Neuronal stem cell (in vitro differentiated cells): Measurements from ENCODE around the gene RBFOX2.

Experiments
- DNase-seq: peaks from one replicate; pipeline ENCODE4 v3.0.0-alpha.2; 2013; ENCODE audit warnings: low spot score
- H2AFZ ChIP-seq: one replicate; pipeline ENCODE4 v1.6.1; 2013; ENCODE audit warnings: mild to moderate bottlenecking, low read length, inconsistent platforms
- H2AK5ac ChIP-seq: 2 replicates; pipeline ENCODE4 v1.6.1; 2013; ENCODE audit warnings: low read depth, mild to moderate bottlenecking, inconsistent platforms, low read length, moderate library complexity, mixed read lengths
- H2BK120ac ChIP-seq: 2 replicates; pipeline ENCODE4 v1.6.1; 2013; ENCODE audit warnings: low read depth, mild to moderate bottlenecking, inconsistent platforms, low read length, moderate library complexity, mixed read lengths
- H2BK12ac ChIP-seq: one replicate; pipeline ENCODE4 v1.6.1; 2013; ENCODE audit warnings: low read length, inconsistent platforms
- H2BK15ac ChIP-seq: 2 replicates; pipeline ENCODE4 v1.6.1; 2013; ENCODE audit warnings: mild to moderate bottlenecking, low read length, inconsistent platforms, mixed read lengths
- H2BK5ac ChIP-seq: one replicate; pipeline ENCODE4 v1.6.1; 2013; ENCODE audit warnings: inconsistent platforms, mild to moderate bottlenecking, low read length, moderate library complexity
- H3K14ac ChIP-seq: one replicate; pipeline ENCODE4 v1.6.1; 2013; ENCODE audit warnings: low read length, inconsistent platforms
- H3K18ac ChIP-seq: 2 replicates; pipeline ENCODE4 v1.6.1; 2013; ENCODE audit warnings: low read length, inconsistent platforms
- H3K23ac ChIP-seq: 2 replicates; pipeline ENCODE4 v1.6.1; 2013; ENCODE audit warnings: low read depth, mild to moderate bottlenecking, mixed read lengths, low read length, inconsistent platforms; ENCODE audit not compliant: poor library complexity
- H3K27ac ChIP-seq: replicated peaks from 3 replicates; pipeline ENCODE4 v1.5.1; 2013; ENCODE audit warnings: low read length, inconsistent platforms
- H3K27me3 ChIP-seq, 3 experiments: 2 replicates each; pipeline ENCODE4 v1.6.1; 2013; ENCODE audit warnings: low read length in 3 of 3, mild to moderate bottlenecking in 2 of 3, inconsistent platforms in 1 of 3, low read depth in 1 of 3, mixed read lengths in 1 of 3, moderate library complexity in 1 of 3; ENCODE audit not compliant: control insufficient read depth in 3 of 3, insufficient read depth in 3 of 3
- H3K36me3 ChIP-seq, 2 donors: replicated peaks in 1 of 2; 2 replicates each; pipeline ENCODE4 v1.6.1; 2013; ENCODE audit warnings: low read length in 2 of 2; ENCODE audit not compliant: control insufficient read depth in 2 of 2, insufficient read depth in 2 of 2
- H3K4ac ChIP-seq: 2 replicates; pipeline ENCODE4 v1.6.1; 2013; ENCODE audit warnings: inconsistent platforms, mild to moderate bottlenecking, low read length, moderate library complexity
- H3K4me1 ChIP-seq, 2 donors: 1 replicate in 1 of 2; 2 replicates in 1 of 2; pipeline ENCODE4 v1.6.1; 2013; ENCODE audit warnings: low read length in 2 of 2, low read depth in 1 of 2; ENCODE audit not compliant: control insufficient read depth in 2 of 2, insufficient read depth in 1 of 2
- H3K4me2 ChIP-seq: one replicate; pipeline ENCODE4 v1.6.1; 2013; ENCODE audit warnings: mild to moderate bottlenecking, low read length, inconsistent platforms; ENCODE audit not compliant: insufficient read depth, poor library complexity, severe bottlenecking
- H3K4me3 ChIP-seq, 2 donors: 2 replicates each; pipeline ENCODE4 v1.5.1; 2013; ENCODE audit warnings: low read length in 2 of 2, mild to moderate bottlenecking in 2 of 2, inconsistent platforms in 1 of 2, moderate library complexity in 1 of 2
- H3K79me1 ChIP-seq: one replicate; pipeline ENCODE4 v1.6.1; 2013; ENCODE audit warnings: low read depth, mild to moderate bottlenecking, inconsistent platforms, low read length, moderate library complexity
- H3K9ac ChIP-seq: one replicate; pipeline ENCODE4 v1.6.1; 2013; ENCODE audit warnings: mild to moderate bottlenecking, low read depth, low read length, inconsistent platforms; ENCODE audit not compliant: poor library complexity
- H3K9me3 ChIP-seq, 2 donors: replicated peaks in 1 of 2; 2 replicates each; pipeline versions ENCODE3 to v1.6.1; 2013; ENCODE audit warnings: low read length in 2 of 2, mild to moderate bottlenecking in 2 of 2, inconsistent platforms in 1 of 2, low read depth in 1 of 2, mixed read lengths in 1 of 2, moderate library complexity in 1 of 2; ENCODE audit not compliant: control insufficient read depth in 2 of 2, insufficient read depth in 1 of 2
- H4K8ac ChIP-seq: one replicate; pipeline ENCODE4 v1.6.1; 2013; ENCODE audit warnings: low read depth, mild to moderate bottlenecking, inconsistent platforms, low read length, moderate library complexity
- H4K91ac ChIP-seq: one replicate; pipeline ENCODE4 v1.6.1; 2013; ENCODE audit warnings: low read length, low read depth, mild to moderate bottlenecking, inconsistent platforms; ENCODE audit not compliant: poor library complexity
- WGBS, 2 donors: extraction: QIAGEN DNeasy Blood & Tissue Kit; methylation state at CpG; one replicate each; pipeline ENCODE4 v1.1.7; 2013; ENCODE audit warnings: missing lambda C conversion rate in 2 of 2, mixed read lengths in 1 of 2; ENCODE audit not compliant: insufficient read length in 2 of 2, insufficient replicate concordance in 1 of 2; ENCODE audit errors: extremely low coverage in 2 of 2; 5-methylcytosine and 5-hydroxymethylcytosine counted together

RBFOX2 gene

DNA sequence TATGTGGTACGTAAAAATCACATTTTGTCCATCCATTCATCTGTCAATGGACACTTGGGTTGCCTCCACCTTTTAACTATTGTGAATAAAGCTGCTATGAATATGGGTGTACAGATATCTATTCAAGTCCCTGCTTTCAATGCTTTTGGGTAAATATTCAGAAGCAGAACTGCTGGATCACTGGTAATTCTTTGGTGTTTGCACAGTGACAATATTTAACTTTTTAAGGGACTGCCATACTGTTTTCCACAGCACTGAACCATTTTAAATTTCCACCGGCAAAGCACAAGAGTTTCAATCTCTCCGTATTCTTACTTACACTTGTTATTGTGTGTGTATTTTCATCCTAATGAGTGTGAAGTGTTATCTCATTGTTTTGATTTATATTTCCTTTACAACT, 79.4 kb downstream of the RBFOX2 start:
- no peak overlapping the region for H3K4me2 ChIP-seq
- no peak for DNase-seq
- no peak overlapping the region for H4K91ac ChIP-seq
- H3K4me1 ChIP-seq = no peaks in the 10 kb centered on the region
- H3K27ac ChIP-seq = no peak overlapping the region
- H2BK120ac ChIP-seq = no peak overlapping the region
- H3K9ac ChIP-seq = no peak overlapping the region
- H2AK5ac ChIP-seq = no peak overlapping the region
- H3K23ac ChIP-seq = no peak overlapping the region
- no peak overlapping the region for H2BK15ac ChIP-seq
- no peak overlapping the region for H2AFZ ChIP-seq
- H3K36me3 ChIP-seq = peaks cover 0 to 7% of the 10 kb centered on the region in 2 donors
- H2BK12ac ChIP-seq = no peak overlapping the region
- no peak overlapping the region for H4K8ac ChIP-seq
- no peak overlapping the region for H3K4me3 ChIP-seq
- no peaks in the 10 kb centered on the region for H3K9me3 ChIP-seq
- no peak overlapping the region for H3K18ac ChIP-seq
- no peak overlapping the region for H3K4ac ChIP-seq
- no peak overlapping the region for H2BK5ac ChIP-seq
- WGBS, 2 donors = no CpG with 5 or more reads among the region's 3 CpGs
- H3K79me1 ChIP-seq = no peaks in the 10 kb centered on the region
- H3K14ac ChIP-seq = no peak overlapping the region
- no peaks in the 10 kb centered on the region for H3K27me3 ChIP-seq

GRCh38 chr22:35947794-35948425, 80.7 kb downstream of the RBFOX2 start:
- Histone ChIP-seq H3K9ac (no peak overlapping the region), H3K23ac (no peak overlapping the region), H3K36me3 (peaks cover 0 to 7% of the 10 kb centered on the region in 2 donors), H2BK12ac (no peak overlapping the region), H3K27ac (no peak overlapping the region), H2BK120ac (no peak overlapping the region), H2AK5ac (no peak overlapping the region), H3K27me3 (no peaks in the 10 kb centered on the region), H3K79me1 (no peaks in the 10 kb centered on the region), H4K8ac (no peak overlapping the region), H3K9me3 (no peaks in the 10 kb centered on the region), H4K91ac (no peak overlapping the region), H3K4ac (no peak overlapping the region), H2BK15ac (no peak overlapping the region), H2BK5ac (no peak overlapping the region), H3K4me1 (no peaks in the 10 kb centered on the region), H3K18ac (no peak overlapping the region), H3K4me2 (no peak overlapping the region), H3K4me3 (no peak overlapping the region), H3K14ac (no peak overlapping the region), H2AFZ (no peak overlapping the region)
- no peak for DNase-seq
- no CpG with 5 or more reads among the region's 5 CpGs for WGBS, 2 donors

DNA sequence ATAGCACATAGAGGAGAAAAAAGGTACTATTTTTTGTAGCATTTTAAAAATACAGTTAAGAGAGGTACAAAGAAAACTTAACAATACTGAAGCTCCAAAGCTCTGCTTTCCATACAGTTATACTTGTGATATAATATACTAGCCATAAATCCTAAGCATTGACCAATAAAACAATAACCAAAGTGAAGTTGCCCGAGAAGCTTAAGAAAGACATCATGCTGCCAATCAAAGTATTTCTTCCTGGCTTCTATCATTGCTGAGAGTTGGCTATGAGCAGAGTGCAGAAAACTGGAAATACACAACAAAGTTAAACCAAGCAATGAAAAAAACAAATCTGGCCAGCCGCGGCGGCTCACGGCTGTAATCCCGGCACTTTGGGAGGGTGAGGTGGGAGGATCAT, 84.2 kb downstream of the RBFOX2 start:
- DNase-seq = no peak
- Histone ChIP-seq H2BK15ac (no peak overlapping the region), H3K4ac (no peak overlapping the region), H2AK5ac (no peak overlapping the region), H3K36me3 (peaks cover 0 to 7% of the 10 kb centered on the region in 2 donors), H3K14ac (no peak overlapping the region), H2BK5ac (no peak overlapping the region), H3K23ac (no peak overlapping the region), H2BK120ac (no peak overlapping the region), H2BK12ac (no peak overlapping the region), H4K8ac (no peak overlapping the region), H3K4me3 (no peak overlapping the region), H2AFZ (no peak overlapping the region), H3K18ac (no peak overlapping the region), H3K27ac (no peak overlapping the region), H3K4me1 (no peaks in the 10 kb centered on the region), H3K27me3 (no peaks in the 10 kb centered on the region), H3K4me2 (no peak overlapping the region), H3K9me3 (no peaks in the 10 kb centered on the region), H4K91ac (no peak overlapping the region), H3K79me1 (no peaks in the 10 kb centered on the region), H3K9ac (no peak overlapping the region)
- no CpG with 5 or more reads among the region's 6 CpGs for WGBS, 2 donors

- no CpG with 5 or more reads among the region's 1 CpG for WGBS, 2 donors
- no peak for DNase-seq
- Histone ChIP-seq H2AK5ac (no peak overlapping the region), H3K4ac (no peak overlapping the region), H3K14ac (no peak overlapping the region), H3K9ac (no peak overlapping the region), H2BK12ac (no peak overlapping the region), H3K4me2 (no peak overlapping the region), H4K91ac (no peak overlapping the region), H3K36me3 (peaks cover 0 to 22% of the 10 kb centered on the region in 2 donors), H3K27me3 (no peaks in the 10 kb centered on the region), H3K23ac (no peak overlapping the region), H2BK120ac (no peak overlapping the region), H3K9me3 (no peaks in the 10 kb centered on the region), H3K27ac (no peak overlapping the region), H2AFZ (no peak overlapping the region), H3K4me1 (peaks cover 3 to 9% of the 10 kb centered on the region in 2 donors), H3K18ac (no peak overlapping the region), H3K4me3 (no peak overlapping the region), H2BK15ac (no peak overlapping the region), H2BK5ac (no peak overlapping the region), H3K79me1 (no peaks in the 10 kb centered on the region), H4K8ac (no peak overlapping the region)
These were observed 88.5 kb downstream of the RBFOX2 start for GRCh38 chr22:35940166-35940565.
